PC-9 (cell line): ENCODE measurements around the gene CDC14A.

ENCODE experiments used
- CTCF ChIP-seq: fragments of 200-600 bp; sonication (generic); conservative IDR thresholded peaks from 2 replicates; pipeline ENCODE4 v1.6.1; 2017; ENCODE audit warnings: mixed run types, antibody characterized with exemption, mild to moderate bottlenecking, moderate library complexity
- EZH2 ChIP-seq: fragments of 200-600 bp; sonication (generic); IDR thresholded peaks from 2 replicates; pipeline ENCODE4 v1.8.0; 2017; ENCODE audit warnings: antibody characterized with exemption, low read depth

DNA sequence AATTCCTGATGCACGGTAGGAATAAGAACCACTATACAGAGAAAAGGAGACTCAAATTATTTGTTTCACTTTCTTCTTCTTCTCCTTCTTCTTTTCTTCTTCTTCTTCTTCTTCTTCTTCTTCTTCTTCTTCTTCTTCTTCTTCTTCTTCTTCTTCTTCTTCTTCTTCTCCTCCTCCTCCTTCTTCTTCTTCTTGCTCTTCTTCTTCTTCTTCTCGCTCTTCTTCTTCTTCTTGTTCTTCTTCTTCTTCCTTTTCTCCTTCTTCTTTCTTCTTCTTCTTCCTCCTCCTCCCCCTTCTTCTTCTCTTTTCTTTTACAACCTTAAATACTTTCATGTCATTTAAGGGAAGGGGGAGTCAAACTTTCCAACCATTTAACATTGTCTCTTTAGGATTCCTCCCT is 174.6 kb downstream of the CDC14A start:
- no peak for TF ChIP-seq EZH2
- TF ChIP-seq CTCF: no peak
